ENCODE measurements around the gene LTBP1. TPM values are rescaled to one million over a fixed set of nuclear protein-coding genes. Genes with fewer than 3 reads are reported as not detected.

The LTBP1 gene
- total RNA-seq, 2 experiments from 2014 or later: 61.1 to 82.6 TPM

- Histone ChIP-seq H3K9me2 (ENCODE audit: insufficient read depth, low read length) (no peaks in the 10 kb centered on the region), H2AFZ (ENCODE audit: low read length) (no peak overlapping the region), H3K4me2 (ENCODE audit: low read length) (no peak overlapping the region), H3K4me3 (ENCODE audit: low read depth, low read length, poor library complexity, severe bottlenecking) (no peak overlapping the region), H3K79me2 (ENCODE audit: insufficient read depth, low read depth, low read length) (peaks cover 89% of the 10 kb centered on the region), H3K27ac (ENCODE audit: low read depth, low read length, poor library complexity, severe bottlenecking) (no peak overlapping the region), H4K20me1 (ENCODE audit: insufficient read depth, low read length) (0 out of 2 replicates have a peak, but pooled peaks cover 4% of the 10 kb centered on the region), H3K9me3 (ENCODE audit: low read length) (peaks cover 9% of the 10 kb centered on the region; the same call in 1 of the 2 replicates), H3K4me1 (ENCODE audit: insufficient read depth, low read length, poor library complexity, severe bottlenecking) (peaks cover 27% of the 10 kb centered on the region), H3K36me3 (ENCODE audit: insufficient read depth, low read length) (peaks cover 75% of the 10 kb centered on the region)
- ChIA-PET POLR2A (interaction anchor here (0.9 to 1.8 kb wide), 7 partner anchors 10 to 113 kb away, joined by 3 to 8 read pairs (median 3); no protein-coding TSS in a partner anchor), CTCF (ENCODE audit: unreplicated experiment) (no interaction called here)
- intact Hi-C loops (cut with micrococcal nuclease; ENCODE audit: unreplicated experiment): no loop called here
- TF ChIP-seq CTCF (conservative IDR thresholded peaks at IDR 0.05; ENCODE audit: low read length): no peak
- TF ChIP-seq EZH2phosphoT487 (IDR thresholded peaks at IDR 0.05; ENCODE audit: borderline replicate concordance, low read depth, low read length): no peak
- DNase-seq (ENCODE audit: low spot score): no peak
- BruUV-seq (replicated peaks): no TSS peak
These were observed 17.2 kb downstream of the LTBP1 start for GRCh38 chr2:32963941-32964340.

GRCh38 chr2:32965523-32966171 lies 18.9 kb downstream of the LTBP1 start:
- Histone ChIP-seq H4K20me1 (ENCODE audit: insufficient read depth, low read length) (0 out of 2 replicates have a peak, but pooled peaks cover 4% of the 10 kb centered on the region), H3K27ac (ENCODE audit: low read depth, low read length, poor library complexity, severe bottlenecking) (peak overlapping the region; percentile 16), H3K4me3 (ENCODE audit: low read depth, low read length, poor library complexity, severe bottlenecking) (no peak overlapping the region), H2AFZ (ENCODE audit: low read length) (no peak overlapping the region), H3K4me2 (ENCODE audit: low read length) (peak overlapping the region; percentile 23), H3K9me3 (ENCODE audit: low read length) (peaks cover 21% of the 10 kb centered on the region; the same call in 1 of the 2 replicates), H3K36me3 (ENCODE audit: insufficient read depth, low read length) (peaks cover 74% of the 10 kb centered on the region), H3K4me1 (ENCODE audit: insufficient read depth, low read length, poor library complexity, severe bottlenecking) (peaks cover 30% of the 10 kb centered on the region), H3K79me2 (ENCODE audit: insufficient read depth, low read depth, low read length) (peaks cover 91% of the 10 kb centered on the region), H3K9me2 (ENCODE audit: insufficient read depth, low read length) (no peaks in the 10 kb centered on the region)
- CTCF ChIA-PET (ENCODE audit: unreplicated experiment): no interaction called here
- POLR2A ChIA-PET: interaction anchor here (0.6 to 1.8 kb wide), 5 partner anchors 9 to 93 kb away, joined by 3 to 8 read pairs (median 4); no protein-coding TSS in a partner anchor
- no peak for DNase-seq (ENCODE audit: low spot score)
- no TSS peak for BruUV-seq (replicated peaks)
- intact Hi-C loops (cut with micrococcal nuclease; ENCODE audit: unreplicated experiment): no loop called here
- TF ChIP-seq CTCF (conservative IDR thresholded peaks at IDR 0.05; ENCODE audit: low read length) (no peak), EZH2phosphoT487 (IDR thresholded peaks at IDR 0.05; ENCODE audit: borderline replicate concordance, low read depth, low read length) (no peak)
